NCI-H187 treated with DMSO at 0.1 percent for 48 hours (cell line): ENCODE measurements around the gene ADAM11.

Source experiments
- DNase-seq: peaks from one replicate; lab custom pipeline; 2025; lab: John Stamatoyannopoulos, UW

Gene ADAM11

DNA sequence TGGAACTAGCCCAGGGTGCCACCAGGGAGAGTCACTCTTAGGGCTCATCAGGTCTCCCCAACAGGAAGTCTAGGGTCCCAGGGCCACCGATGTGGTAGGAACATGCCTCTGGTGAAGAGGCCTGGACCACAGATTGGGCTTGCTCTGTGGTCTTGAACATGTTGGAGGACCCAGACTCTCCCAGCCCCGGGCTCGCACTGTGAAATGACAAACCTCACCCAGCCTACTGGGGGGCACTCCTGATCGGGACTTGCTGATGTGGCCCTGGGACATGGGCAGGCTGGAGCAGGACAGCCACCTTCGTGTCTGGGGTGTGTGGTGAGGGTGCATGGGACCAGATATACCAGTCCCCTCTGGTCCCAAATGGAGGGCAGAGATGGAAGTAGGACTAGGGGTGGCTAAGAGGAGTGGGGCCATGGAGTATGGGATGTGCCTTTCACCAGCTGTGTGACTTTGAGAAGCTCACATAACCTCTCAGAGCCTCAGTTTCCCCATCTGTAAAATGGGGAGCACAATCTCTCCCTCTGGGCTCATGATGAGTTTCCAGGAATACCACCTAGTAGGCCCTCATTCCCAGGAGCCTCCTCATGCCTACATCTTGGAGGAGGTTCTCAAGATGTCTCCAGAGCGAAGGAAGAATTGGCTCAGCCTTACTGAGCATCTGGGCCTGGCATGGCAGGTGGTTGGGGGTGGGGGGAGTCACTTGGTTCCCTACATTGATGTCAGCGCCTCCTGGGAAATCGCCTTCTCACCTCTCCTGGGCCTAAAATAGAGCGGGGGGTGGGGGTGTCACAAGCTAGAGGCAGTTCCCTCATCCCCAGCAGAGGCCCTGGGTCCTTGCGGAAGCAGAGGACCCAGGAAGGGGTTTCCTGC lies 1.5 kb upstream of the ADAM11 start:
- no peak for DNase-seq

DNA sequence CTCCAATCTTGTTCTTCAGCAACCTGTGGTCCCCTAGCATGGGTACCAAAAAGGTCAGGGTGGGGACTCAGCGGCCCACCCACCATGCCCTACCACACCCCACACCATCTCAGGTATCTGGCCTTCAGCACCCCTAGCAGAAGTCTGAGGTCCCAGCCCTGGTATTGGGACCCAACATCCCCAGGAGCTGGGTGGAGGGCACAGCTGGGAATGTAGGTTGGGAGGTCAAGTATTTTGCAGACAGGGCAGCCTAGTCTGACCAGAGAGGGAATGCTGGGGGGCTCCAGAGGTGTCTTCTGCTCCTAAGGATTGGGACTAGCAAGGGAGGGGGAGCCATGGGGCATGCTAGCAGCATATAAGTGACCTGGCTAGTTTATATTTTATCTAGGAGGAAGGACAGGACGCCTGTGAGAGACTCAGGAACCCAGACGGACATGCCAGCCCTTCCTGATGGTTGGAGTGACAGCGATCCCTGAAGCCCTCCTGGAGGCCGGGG lies 822 bp upstream of the ADAM11 start:
- no peak for DNase-seq

DNA sequence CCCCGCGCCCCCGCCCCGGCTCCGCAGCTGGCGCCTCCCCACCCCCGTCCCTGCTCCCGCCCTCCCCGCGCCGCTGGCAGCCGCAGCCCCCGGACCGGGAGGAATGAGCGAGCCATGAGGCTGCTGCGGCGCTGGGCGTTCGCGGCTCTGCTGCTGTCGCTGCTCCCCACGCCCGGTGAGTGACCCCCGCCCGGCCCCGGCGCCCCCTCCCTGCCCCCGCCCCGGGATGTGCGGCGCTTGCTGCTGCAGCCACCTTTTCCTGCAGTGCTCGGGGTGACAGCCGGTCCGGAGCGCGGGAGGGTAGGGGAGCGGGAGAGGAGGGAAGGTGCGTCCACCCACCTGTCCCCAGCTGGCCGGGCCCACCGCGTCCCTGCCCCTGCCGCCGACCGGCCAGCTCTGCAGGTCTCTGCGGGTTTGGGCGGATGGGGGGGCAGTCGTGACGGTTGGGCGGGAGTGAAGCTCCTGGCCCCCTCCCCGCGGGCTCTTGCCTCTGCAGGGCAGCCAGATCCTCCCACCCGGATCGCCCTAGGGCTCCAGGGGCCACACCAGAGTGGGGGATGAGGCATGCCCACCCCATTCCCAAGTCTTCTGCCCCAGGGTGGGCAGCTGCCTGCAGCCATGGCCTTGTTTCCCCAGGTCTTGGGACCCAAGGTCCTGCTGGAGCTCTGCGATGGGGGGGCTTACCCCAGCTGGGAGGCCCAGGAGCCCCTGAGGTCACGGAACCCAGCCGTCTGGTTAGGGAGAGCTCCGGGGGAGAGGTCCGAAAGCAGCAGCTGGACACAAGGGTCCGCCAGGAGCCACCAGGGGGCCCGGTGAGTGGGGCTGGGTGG lies 513 bp downstream of the ADAM11 start:
- DNase-seq = no peak

DNA sequence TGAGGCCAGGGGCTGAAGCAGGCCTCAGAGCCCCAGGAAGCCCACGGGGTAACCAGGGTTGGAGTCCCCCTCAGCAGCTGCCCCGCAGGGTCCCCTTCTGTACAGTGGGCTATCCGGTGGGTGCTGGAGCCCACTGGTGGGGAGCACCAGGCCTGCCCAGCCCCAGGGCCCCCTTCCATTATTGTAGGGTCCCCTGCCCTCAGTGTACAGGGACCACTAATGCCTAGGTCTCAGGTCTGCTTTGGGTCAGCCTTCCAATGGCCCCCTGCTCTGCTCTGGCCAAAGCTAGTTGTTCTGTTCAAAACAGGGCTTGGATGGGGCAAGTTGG lies 1.1 kb downstream of the ADAM11 start:
- no peak for DNase-seq

DNA sequence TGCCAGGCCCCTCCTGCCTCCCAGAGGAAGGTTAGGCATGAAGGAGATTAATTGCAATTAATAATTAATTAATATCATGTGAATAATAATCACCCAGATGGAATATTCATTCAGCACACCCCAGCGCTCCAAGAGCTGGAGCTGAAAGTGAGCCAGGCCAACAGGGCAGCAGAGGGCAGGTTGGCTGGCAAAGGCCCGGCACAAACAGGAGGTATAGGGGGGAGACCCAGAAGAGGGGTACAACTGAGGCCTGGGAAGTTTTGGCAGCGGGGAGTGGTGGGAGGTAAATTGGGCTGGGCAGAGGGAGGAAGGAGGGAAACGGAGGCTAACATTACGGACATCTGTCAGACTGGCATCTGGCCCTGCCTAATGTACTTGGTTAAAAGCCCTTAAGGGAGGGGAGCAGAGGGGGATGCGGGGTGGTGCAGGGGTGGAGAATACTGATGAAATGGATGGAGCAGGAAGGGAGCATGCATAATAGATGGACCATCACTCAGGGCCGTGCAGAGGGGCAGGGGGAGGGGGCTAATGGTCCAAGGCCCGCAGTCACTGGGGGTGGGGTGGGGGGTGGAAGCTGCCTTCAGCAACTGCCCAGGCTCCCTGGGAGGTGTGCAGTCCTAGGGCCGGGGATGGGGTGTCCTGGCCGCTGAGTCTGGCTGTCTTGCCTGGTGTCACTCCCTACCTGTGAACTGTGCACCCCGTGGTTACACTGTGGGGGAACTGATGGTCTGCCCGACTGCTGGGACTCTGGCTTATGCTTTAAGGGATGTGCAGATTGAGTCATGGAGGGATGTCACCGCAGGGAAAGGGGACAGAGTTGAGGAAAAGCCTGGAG lies 1.9 kb downstream of the ADAM11 start:
- DNase-seq = no peak

DNA sequence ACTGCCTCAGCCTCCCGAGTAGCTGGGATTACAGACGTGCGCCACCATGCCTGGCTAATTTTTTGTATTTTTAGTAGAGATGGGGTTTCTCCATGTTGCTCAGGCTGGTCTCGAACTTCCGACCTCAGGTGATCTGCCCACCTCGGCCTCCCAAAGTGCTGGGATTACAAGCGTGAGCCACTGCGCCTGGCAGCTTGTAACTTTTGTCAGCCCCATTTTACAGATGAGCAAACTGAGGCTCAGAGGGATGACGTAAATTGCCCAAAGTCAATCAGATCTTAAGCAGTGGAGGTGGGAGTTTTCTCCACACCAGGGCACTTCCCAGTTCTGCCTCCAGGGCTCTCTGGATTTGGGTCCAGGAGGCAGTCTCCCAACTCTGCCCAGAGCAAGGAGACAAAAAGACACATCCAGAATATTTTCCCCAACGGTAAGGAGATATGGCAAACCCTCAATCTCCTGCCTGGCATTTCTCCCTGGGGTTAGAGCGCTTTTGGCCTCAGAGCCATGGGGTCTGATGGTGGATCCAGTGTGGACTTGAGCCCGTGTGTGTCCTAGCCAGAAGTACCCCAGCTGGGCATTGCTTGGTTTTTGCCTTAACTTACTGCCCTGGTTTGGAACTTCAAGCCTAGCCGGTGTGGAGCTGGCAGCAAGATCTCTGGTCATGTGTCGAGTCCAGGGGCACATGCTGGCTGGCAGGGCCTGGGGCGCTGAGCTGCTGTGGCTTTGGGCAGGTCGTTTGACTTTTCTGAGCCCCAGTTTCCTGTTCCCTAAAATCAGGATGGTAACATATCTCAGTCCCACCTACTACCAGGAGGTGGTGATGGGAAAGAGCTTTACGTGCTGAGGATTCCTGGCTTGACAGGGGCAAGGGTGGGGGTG lies 3.4 kb downstream of the ADAM11 start:
- DNase-seq = no peak

DNA sequence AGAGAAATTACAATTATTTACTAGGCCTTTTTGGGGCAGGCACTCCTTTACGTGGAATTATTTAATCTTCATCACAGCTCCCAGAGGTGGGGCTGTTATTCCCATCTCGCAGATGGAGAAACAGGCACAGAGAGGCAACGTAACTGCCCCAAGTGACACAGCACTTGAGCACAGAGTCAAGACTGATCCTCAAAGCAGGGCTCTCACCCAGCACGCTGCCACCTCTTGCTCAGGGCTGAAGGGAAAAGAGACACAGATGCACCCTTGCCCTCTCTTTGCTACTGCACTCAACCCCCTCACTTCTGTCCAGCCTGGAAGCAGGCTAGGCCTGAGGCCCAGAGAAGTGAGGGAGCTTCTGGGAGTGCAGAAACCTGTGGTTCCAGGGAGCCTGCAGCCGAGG lies 4.4 kb downstream of the ADAM11 start:
- DNase-seq = no peak

DNA sequence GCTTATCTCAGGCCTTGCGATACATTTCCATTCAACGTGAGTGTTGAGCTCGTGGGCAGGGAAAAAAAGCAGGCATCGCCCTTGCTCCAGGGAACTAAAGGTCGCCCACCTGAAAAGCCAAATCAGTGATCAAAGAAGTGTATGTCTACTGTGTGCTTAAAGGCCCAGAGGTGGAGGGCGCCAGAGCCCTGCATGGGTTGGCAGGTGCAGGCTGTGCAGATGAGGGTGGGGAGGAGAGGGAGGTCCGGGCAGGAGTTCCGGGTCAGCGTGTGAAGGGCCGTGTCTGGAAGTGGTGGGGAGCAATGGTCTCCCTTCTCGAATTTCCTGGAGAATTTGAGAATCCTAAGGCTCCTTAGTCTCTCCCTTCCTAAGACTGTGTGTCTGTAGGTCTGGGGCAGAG lies 7.2 kb downstream of the ADAM11 start:
- DNase-seq = no peak

DNA sequence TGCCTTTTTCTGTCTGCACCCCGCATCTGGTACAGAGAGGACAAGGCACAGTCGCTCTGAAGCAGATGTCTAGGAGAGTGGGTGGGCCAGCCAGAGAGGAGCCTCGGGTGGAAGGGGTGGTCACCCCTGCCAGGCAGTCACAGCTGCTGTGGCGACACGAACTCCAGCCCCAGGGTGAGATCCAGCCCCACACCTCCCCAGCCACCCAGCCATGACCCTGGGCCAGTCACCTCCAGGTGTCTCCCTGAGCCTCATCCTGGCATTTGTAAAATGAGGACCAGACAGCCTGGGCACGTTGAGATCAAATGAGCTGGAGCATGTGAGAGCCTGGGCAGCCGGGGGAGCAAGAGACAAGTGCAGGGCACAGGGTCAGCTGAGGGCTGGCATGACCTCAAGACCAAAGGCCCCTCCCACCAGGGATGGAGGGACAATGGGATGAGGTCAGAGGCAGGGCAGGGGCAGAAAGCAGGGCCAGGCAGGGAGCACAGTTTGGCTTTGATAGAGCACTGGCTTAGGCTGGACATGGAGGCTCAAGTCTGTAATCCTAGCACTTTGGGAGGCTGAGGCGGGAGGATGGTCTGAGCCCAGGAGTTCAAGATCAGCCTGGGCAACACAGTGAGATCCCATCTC lies 7.7 kb downstream of the ADAM11 start:
- no peak for DNase-seq

DNA sequence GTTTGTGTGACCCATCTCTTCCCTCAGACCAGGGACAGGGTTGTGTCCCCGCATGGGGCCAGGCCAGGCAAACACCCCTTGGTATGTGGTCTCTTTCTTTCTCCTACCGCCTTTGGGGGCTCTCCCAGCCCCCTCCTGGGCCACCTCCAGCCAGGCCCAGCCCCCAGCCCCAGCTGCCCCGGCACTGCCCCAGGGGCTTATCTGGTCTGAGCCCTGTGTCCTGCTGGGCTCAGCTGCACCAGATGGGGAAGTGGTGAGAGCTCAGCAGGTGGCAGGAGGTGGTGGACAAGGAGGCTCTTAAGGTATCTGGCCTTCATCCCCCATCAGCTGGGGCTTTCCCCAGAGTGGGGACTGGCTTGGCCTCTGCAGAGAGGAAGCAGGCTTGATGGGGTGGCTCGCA lies 8.7 kb downstream of the ADAM11 start:
- DNase-seq = no peak

DNA sequence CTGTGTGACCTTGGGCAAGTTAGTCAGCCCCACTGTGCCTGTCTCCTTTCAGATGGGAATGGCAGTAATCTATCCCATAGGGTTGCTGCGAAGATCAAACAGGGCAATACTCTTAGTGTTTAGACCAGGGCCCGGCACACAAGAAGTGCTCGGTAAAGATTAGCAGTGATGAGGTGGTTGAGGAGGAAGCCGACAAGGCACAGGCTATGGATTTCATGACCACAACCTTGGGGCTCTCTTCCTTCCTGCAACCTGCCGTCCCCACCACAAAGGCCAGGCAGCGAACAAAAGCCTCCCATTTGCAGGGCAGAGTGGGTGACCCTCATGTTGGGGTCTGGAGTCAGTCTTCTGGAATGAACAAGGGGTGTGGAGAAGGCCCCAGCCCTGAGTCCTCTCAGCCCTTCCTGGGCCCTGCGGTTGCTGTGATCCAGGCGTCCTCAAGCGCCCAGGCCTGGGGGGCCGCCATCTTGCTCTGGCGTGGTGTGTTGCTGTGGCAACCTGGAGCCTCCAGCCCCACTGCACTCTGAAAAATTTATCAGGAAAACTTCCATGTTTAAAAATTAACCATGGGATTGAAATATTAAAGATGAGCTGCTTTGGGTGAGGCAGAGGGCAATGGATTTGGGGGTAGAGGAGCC lies 9.8 kb downstream of the ADAM11 start:
- DNase-seq = no peak

DNA sequence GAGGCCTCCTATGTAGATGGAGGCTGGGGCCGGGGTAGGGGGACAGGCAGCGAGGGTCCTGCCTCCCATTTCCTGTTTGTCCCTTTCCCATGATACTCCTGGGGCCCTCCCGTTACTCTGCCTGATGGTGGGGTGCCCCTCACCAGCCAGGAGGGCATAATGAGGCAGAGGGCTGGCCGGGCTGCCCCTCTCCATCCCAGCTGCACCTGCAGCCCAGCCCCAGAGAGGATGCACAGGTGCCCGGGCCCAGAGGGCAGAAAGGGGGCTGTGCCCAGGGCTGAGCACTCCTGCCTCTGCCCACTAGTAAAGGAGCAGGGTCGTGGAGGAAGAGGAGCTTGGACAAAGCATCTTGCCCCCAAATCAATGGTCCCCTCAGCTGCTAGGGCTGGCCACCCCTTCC lies 10.4 kb downstream of the ADAM11 start:
- DNase-seq = no peak

DNA sequence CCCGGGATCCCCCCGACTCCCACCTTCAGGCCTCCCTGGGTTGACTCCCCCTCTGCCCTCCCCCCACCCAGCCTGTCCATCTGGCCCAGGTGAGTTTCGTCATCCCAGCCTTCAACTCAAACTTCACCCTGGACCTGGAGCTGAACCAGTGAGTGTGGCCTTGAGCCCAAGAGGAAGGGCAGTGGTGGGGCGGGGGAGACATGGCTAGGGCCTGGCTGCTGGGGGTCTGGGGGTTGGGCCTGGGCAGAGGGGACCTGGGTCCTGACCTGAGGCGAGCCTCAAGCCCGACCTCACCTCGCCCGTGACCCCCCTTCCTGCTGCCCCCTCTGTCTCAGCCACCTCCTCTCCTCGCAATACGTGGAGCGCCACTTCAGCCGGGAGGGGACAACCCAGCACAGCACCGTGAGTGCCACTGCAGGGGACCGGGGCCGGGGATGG lies 10.9 kb downstream of the ADAM11 start:
- DNase-seq = no peak

DNA sequence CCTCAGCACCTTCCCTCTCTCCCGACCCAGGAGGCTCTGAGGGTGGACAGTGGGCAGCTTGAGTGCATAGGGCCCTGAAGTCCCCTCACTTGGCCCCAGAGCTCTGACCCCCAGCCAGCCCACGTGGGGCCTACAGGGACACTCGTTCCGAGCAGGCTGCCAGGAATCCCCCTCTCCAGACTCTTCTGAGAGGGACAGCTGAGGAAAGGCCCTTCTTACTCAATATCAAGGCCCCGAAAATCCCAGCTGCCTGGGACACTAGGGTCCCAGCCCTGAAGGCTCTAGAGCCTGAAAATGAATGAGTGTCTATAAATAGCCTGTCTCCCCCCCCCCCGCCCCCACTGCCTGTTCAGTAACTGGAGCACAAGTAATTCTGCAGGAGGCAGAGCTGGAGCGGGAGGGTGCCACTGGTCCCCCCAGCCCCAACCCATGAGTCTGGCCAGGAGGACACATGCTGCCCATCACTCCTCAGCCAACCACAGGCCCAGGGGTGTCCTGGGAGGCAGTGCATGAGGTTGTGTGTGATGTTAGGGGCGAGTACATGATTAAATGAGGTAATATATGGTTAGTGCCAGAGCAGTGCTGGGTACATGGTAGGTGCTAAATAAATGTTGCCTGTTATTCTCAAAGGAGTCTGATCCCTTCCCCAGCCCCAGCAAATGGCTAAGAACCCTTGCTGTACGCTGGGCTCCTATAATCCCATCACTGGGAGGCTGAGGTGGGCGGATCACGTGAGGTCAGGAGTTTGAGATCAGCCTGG lies 11.6 kb downstream of the ADAM11 start:
- no peak for DNase-seq

DNA sequence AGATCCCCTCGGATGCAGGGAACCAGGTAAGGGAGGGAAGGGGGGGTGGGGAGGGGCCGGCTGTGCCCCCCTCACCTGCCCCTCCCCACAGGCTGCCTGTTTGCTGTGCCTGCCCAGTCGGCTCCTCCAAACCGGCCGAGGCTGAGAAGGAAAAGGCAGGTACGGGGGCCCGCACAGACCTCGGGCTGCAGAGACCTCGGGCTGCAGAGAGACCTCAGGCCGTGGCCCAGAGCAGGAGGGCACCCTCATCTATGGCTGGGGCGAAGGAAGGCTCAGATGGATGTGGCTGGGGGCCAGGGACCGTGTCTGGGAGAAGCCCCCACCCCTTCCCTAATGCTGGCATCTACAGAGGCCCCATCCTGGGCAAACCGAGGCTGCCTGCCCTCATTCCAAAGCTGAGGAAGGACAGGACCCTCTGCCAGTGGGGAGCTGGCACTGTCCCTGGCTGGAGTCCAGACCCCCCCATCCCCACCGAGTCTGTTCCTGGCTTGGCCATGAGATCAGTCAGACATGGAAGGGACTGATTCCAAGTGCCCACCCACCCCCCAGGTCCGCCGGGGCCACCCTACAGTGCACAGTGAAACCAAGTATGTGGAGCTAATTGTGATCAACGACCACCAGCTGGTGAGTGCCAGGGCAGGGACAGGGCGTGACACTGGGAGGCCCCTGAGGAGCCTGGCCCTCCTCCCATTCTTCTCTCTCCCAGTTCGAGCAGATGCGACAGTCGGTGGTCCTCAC lies 13.7 kb downstream of the ADAM11 start:
- DNase-seq = no peak

DNA sequence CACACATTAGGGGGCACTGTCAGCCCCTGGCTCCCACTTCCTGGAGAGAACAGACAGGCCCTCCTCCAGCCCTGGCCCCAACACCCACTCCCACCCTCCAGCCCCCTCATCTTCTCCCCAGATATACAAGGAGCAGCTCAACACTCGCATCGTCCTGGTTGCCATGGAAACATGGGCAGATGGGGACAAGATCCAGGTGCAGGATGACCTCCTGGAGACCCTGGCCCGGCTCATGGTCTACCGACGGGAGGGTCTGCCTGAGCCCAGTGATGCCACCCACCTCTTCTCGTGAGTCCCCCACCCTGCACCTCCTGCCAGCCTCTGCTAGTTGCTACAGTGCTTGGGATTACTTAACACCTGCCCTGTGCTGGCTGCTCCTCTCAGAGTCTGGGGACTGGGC lies 14.4 kb downstream of the ADAM11 start:
- no peak for DNase-seq

DNA sequence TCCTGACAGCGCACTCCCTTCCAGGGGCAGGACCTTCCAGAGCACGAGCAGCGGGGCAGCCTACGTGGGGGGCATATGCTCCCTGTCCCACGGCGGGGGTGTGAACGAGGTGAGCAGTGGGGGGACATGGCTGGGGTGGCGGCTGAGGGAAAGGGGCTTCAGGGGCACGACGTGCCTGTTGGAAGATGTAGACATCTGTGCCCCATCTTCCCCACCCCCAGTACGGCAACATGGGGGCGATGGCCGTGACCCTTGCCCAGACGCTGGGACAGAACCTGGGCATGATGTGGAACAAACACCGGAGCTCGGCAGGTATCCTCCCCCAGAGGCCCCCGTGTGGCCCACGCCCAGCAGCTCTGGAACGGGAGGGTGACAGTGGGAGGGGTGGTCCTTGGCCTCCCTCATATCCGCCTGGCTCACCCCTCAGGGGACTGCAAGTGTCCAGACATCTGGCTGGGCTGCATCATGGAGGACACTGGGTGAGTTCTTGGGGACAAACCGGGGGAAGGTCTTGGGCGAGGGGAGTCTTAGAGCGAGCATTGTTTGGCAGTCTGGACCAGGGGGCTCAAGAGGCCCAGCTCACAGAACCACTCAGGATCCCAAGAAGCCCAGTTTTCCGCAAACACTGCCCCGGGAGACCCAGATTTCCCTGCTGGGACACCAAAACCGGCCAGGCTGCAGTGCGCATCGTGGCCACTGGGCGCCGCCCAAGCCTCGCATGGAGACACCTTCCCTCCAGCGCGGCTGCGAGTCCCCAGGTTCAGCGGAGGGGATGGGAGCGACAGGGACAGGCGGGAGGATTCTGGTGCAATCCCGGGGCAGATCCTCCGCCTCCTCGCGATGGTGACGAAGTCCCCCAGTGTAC lies 15.7 kb downstream of the ADAM11 start:
- peak; percentile 17 for DNase-seq
